Muscle of arm (tissue), 12 donors: ENCODE results near the gene CLIP2. TPM values are rescaled to one million over a fixed set of nuclear protein-coding genes. Genes with fewer than 3 reads are reported as not detected.
"Not testable (repeated sequence)": the region's sequence is repeated elsewhere in the genome, so short reads cannot be mapped to it uniquely, and the experiment has no call there.

Experiments used
- DNase-seq: peaks from one replicate; pipeline ENCODE4 v3.0.0-alpha.2; 2013
- polyA plus RNA-seq, 12 donors: library from polyadenylated mRNA; unstranded; fragments of 120-200 nt; gene quantifications; one replicate each; pipeline ENCODE4 v1.2.1, GENCODE V29; 2013; ENCODE audit not compliant: insufficient read length in 12 of 12

Gene CLIP2
- polyA plus RNA-seq, 12 donors: 12.1 to 30.6 (median 16.9) TPM; not detected in 1

GRCh38 chr7:74325210-74325565 is 36.0 kb downstream of the CLIP2 start:
- DNase-seq: no peak

GRCh38 chr7:74329225-74329624 is 40.0 kb downstream of the CLIP2 start:
- DNase-seq: no peak

GRCh38 chr7:74332373-74333176 is 43.4 kb downstream of the CLIP2 start:
- no peak for DNase-seq

GRCh38 chr7:74334030-74334429 is 44.8 kb downstream of the CLIP2 start:
- no peak for DNase-seq

GRCh38 chr7:74337926-74338325 is 48.7 kb downstream of the CLIP2 start:
- DNase-seq: no peak

GRCh38 chr7:74338366-74339108 is 49.3 kb downstream of the CLIP2 start:
- no peak for DNase-seq

- DNase-seq: not testable (repeated sequence)
Measured at GRCh38 chr7:74339648-74340047, 50.4 kb downstream of the CLIP2 start.

GRCh38 chr7:74343281-74344131 is 54.3 kb downstream of the CLIP2 start:
- no peak for DNase-seq

GRCh38 chr7:74344132-74344496 is 54.9 kb downstream of the CLIP2 start:
- no peak for DNase-seq

GRCh38 chr7:74344786-74345185 is 55.6 kb downstream of the CLIP2 start:
- no peak for DNase-seq

GRCh38 chr7:74345970-74346369 is 56.8 kb downstream of the CLIP2 start:
- DNase-seq: no peak

- DNase-seq: no peak
Measured at GRCh38 chr7:74349621-74350020, 60.4 kb downstream of the CLIP2 start.

- no peak for DNase-seq
Measured at GRCh38 chr7:74350751-74351150, 61.5 kb downstream of the CLIP2 start.

- no peak for DNase-seq
Measured at GRCh38 chr7:74351836-74352235, 62.6 kb downstream of the CLIP2 start.

GRCh38 chr7:74352551-74353138 is 63.4 kb downstream of the CLIP2 start:
- DNase-seq: not testable (repeated sequence)

- DNase-seq: no peak
Measured at GRCh38 chr7:74354009-74354408, 64.8 kb downstream of the CLIP2 start.

- DNase-seq: no peak
Measured at GRCh38 chr7:74355091-74355490, 65.9 kb downstream of the CLIP2 start.

GRCh38 chr7:74356589-74357315 is 67.5 kb downstream of the CLIP2 start:
- DNase-seq: no peak

GRCh38 chr7:74360008-74360407 is 70.8 kb downstream of the CLIP2 start:
- DNase-seq: no peak

- DNase-seq: no peak
Measured at GRCh38 chr7:74362266-74362665, 73.1 kb downstream of the CLIP2 start.

- no peak for DNase-seq
Measured at GRCh38 chr7:74364061-74364460, 74.9 kb downstream of the CLIP2 start.
